K562 (cell line): Measurements from ENCODE around the gene UNC50.

Source experiments
- MAZ ChIP-seq, 2 experiments: fragments of 450-650 bp in 1 of 2; sonication (generic) in 1 of 2; formaldehyde crosslinking; IDR thresholded peaks in 1 of 2; conservative IDR thresholded peaks in 1 of 2; 2 replicates each; pipeline versions ENCODE4 v1.4.0 to v1.5.0; 2020; ENCODE audit warnings: mild to moderate bottlenecking in 1 of 2, missing genetic modification reagents in 1 of 2
- POLR2A ChIP-seq: fragments of 450-650 bp; conservative IDR thresholded peaks from 2 replicates; pipeline ENCODE4 v1.6.1; 2016

DNA sequence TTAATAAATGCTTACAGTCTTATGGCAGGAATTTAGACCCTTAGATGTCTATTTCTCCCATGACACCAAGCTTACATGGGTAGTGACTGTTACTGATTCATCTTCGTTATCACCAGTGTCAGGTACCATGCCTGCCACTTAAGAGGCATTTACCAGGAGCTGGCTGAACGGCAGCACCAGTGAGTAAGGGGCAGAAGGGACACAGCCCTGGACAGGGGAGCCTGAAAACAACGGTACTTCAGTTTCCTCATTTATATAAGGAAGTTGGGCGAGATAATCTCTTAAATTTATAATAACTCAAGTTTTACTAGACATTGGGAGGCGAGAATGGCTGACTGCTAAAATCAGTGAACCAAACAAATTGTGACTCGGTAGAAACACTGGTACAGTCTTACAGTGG lies 1.3 kb upstream of the UNC50 start:
- TF ChIP-seq POLR2A, result no peak
- TF ChIP-seq MAZ (CRISPR knock-in tag; conservative IDR thresholded peaks at IDR 0.05 in 1 of 2, IDR thresholded peaks at IDR 0.05 in 1 of 2), result no peak
